IMR-90 (cell line): Measurements from ENCODE around the gene ADGRL1.

Source experiments
- CHD1 ChIP-seq: IDR thresholded peaks from 2 replicates; pipeline ENCODE4 v1.6.1; 2012; ENCODE audit warnings: low read depth, low read length, improper control_type of control experiment
- CTCF ChIP-seq: conservative IDR thresholded peaks from 2 replicates; pipeline ENCODE4 v1.5.1; 2012; ENCODE audit warnings: mild to moderate bottlenecking, low read depth, low read length, improper control_type of control experiment
- RAD21 ChIP-seq: IDR thresholded peaks from 2 replicates; pipeline ENCODE4 v1.6.1; 2012; ENCODE audit warnings: low read length, improper control_type of control experiment
- SMC3 ChIP-seq: fragments of 150-350 bp; IDR thresholded peaks from 2 replicates; pipeline ENCODE4 v1.6.1; 2016; ENCODE audit warnings: low read depth, mild to moderate bottlenecking, antibody characterized with exemption, low read length, moderate library complexity
- USF2 ChIP-seq: fragments of 150-350 bp; IDR thresholded peaks from 2 replicates; pipeline ENCODE4 v1.6.1; 2017; ENCODE audit warnings: mild to moderate bottlenecking, antibody characterized with exemption, low read length, low read depth

- TF ChIP-seq USF2, result no peak
- TF ChIP-seq SMC3, result no peak
- TF ChIP-seq CTCF, result no peak
- no peak for TF ChIP-seq RAD21
- no peak for TF ChIP-seq CHD1
Measured at GRCh38 chr19:14161305-14161704, 44.7 kb downstream of the ADGRL1 start.
